ENCODE data around the gene FAM184B. TPM values are rescaled to one million over a fixed set of nuclear protein-coding genes. Genes with fewer than 3 reads are reported as not detected.

The FAM184B gene
- polyA plus RNA-seq, 2 of the 4 experiments (the other 2 are of a cell fraction) = not detected

- no peaks in the 10 kb centered on the region for H3K4me1 ChIP-seq
- WGBS (ENCODE audit: missing lambda C conversion rate) = 87% methylated on average over 10 of the region's 10 CpGs
- FAIRE-seq (no peak), ATAC-seq (no peak), DNase-seq (ENCODE audit: low read depth in 1 of 2, low spot score in 1 of 2) (no peak)
- no peak overlapping the region for H3K4me2 ChIP-seq
- no peak overlapping the region for H3K4me3 ChIP-seq
- no peak for TF ChIP-seq EHF (CRISPR knock-in tag; IDR thresholded peaks at IDR 0.05)
- TF ChIP-seq HOXB13 (CRISPR knock-in tag; IDR thresholded peaks at IDR 0.05; ENCODE audit: low read depth) = no peak
- TF ChIP-seq TFCP2L1 (CRISPR knock-in tag; IDR thresholded peaks at IDR 0.05) = no peak
- TF ChIP-seq GATA3 (IDR thresholded peaks at IDR 0.05; ENCODE audit: borderline replicate concordance) = no peak
- TF ChIP-seq, protein P1, sequence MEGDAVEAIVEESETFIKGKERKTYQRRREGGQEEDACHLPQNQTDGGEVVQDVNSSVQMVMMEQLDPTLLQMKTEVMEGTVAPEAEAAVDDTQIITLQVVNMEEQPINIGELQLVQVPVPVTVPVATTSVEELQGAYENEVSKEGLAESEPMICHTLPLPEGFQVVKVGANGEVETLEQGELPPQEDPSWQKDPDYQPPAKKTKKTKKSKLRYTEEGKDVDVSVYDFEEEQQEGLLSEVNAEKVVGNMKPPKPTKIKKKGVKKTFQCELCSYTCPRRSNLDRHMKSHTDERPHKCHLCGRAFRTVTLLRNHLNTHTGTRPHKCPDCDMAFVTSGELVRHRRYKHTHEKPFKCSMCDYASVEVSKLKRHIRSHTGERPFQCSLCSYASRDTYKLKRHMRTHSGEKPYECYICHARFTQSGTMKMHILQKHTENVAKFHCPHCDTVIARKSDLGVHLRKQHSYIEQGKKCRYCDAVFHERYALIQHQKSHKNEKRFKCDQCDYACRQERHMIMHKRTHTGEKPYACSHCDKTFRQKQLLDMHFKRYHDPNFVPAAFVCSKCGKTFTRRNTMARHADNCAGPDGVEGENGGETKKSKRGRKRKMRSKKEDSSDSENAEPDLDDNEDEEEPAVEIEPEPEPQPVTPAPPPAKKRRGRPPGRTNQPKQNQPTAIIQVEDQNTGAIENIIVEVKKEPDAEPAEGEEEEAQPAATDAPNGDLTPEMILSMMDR (IDR thresholded peaks at IDR 0.05) = no peak
- no peak for TF ChIP-seq BCL3 (IDR thresholded peaks at IDR 0.05)
- no peak for TF ChIP-seq ESRRA (IDR thresholded peaks at IDR 0.05; ENCODE audit: borderline replicate concordance, low read length)
- no peak for TF ChIP-seq HES2 (IDR thresholded peaks at IDR 0.05)
- no peak for TF ChIP-seq ZC3H11A (IDR thresholded peaks at IDR 0.05)
- TF ChIP-seq NFE2L2 (conservative IDR thresholded peaks at IDR 0.05; ENCODE audit: low read length) = no peak
- no peak for TF ChIP-seq JUNB (IDR thresholded peaks at IDR 0.05)
- no peak for TF ChIP-seq MAX (IDR thresholded peaks at IDR 0.05)
- no peak for TF ChIP-seq HOXA7 (CRISPR knock-in tag; IDR thresholded peaks at IDR 0.05)
- TF ChIP-seq POLR2A (IDR thresholded peaks at IDR 0.05; ENCODE audit: low read length) = no peak
- no peak for TF ChIP-seq RAD21 (conservative IDR thresholded peaks at IDR 0.05 in 1 of 2, IDR thresholded peaks at IDR 0.05 in 1 of 2)
- TF ChIP-seq PHF8 (IDR thresholded peaks at IDR 0.05; ENCODE audit: borderline replicate concordance, low read depth) = no peak
- ChIA-PET CTCF (interaction anchor here (0.9 to 1.2 kb wide), 2 partner anchors 13 to 36 kb away, joined by 3 read pairs; no protein-coding TSS in a partner anchor), POLR2A (no interaction called here)
- H3K27ac ChIP-seq = no peak overlapping the region
- no peaks in the 10 kb centered on the region for H3K9me3 ChIP-seq
These were observed 196.8 kb downstream of the FAM184B start for GRCh38 chr4:17584521-17585213.

GRCh38 chr4:17583941-17584340, 197.5 kb downstream of the FAM184B start:
- Histone ChIP-seq H3K9me3 (no peaks in the 10 kb centered on the region), H3K4me2 (no peak overlapping the region), H3K4me3 (no peak overlapping the region), H3K27ac (no peak overlapping the region), H3K4me1 (no peaks in the 10 kb centered on the region)
- FAIRE-seq (no peak), DNase-seq (ENCODE audit: low read depth in 1 of 2, low spot score in 1 of 2) (no peak), ATAC-seq (no peak)
- ChIA-PET CTCF (interaction anchor here (0.9 to 1.2 kb wide), 2 partner anchors 13 to 35 kb away, joined by 3 read pairs; no protein-coding TSS in a partner anchor), POLR2A (no interaction called here)
- 76% methylated on average over 4 of the region's 4 CpGs for WGBS (ENCODE audit: missing lambda C conversion rate)
- TF ChIP-seq ZFP36 (IDR thresholded peaks at IDR 0.05; ENCODE audit: borderline replicate concordance, partially characterized antibody) (no peak), CEBPB (IDR thresholded peaks at IDR 0.05) (no peak), TP53 (CRISPR knock-in tag; IDR thresholded peaks at IDR 0.05) (no peak), REST (IDR thresholded peaks at IDR 0.05) (no peak), FOSB (CRISPR knock-in tag; IDR thresholded peaks at IDR 0.05) (no peak), CBX2 (IDR thresholded peaks at IDR 0.05; ENCODE audit: borderline replicate concordance, low read depth) (no peak), KDM5A (IDR thresholded peaks at IDR 0.05) (no peak), EHMT2 (IDR thresholded peaks at IDR 0.05; ENCODE audit: low read depth) (no peak), E2F6 (IDR thresholded peaks at IDR 0.05; ENCODE audit: borderline replicate concordance, low read depth) (no peak), CBX8 (IDR thresholded peaks at IDR 0.05) (no peak), NFE2L2 (conservative IDR thresholded peaks at IDR 0.05; ENCODE audit: low read length) (no peak), TFCP2L1 (CRISPR knock-in tag; IDR thresholded peaks at IDR 0.05) (no peak), POLR2AphosphoS2 (conservative IDR thresholded peaks at IDR 0.05; ENCODE audit: low read length) (no peak)
- TF ChIP-seq, protein P2, sequence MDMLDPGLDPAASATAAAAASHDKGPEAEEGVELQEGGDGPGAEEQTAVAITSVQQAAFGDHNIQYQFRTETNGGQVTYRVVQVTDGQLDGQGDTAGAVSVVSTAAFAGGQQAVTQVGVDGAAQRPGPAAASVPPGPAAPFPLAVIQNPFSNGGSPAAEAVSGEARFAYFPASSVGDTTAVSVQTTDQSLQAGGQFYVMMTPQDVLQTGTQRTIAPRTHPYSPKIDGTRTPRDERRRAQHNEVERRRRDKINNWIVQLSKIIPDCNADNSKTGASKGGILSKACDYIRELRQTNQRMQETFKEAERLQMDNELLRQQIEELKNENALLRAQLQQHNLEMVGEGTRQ (IDR thresholded peaks at IDR 0.05) = no peak
- TF ChIP-seq, protein P3, sequence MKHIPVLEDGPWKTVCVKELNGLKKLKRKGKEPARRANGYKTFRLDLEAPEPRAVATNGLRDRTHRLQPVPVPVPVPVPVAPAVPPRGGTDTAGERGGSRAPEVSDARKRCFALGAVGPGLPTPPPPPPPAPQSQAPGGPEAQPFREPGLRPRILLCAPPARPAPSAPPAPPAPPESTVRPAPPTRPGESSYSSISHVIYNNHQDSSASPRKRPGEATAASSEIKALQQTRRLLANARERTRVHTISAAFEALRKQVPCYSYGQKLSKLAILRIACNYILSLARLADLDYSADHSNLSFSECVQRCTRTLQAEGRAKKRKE (CRISPR knock-in tag; IDR thresholded peaks at IDR 0.05; ENCODE audit: low read depth) = no peak
